ENCODE results near the gene IL17B. TPM values are rescaled to one million over a fixed set of nuclear protein-coding genes. Genes with fewer than 3 reads are reported as not detected.
A peak's percentile ranks its signal among the peaks of the same experiment; 100 is the strongest.

Gene IL17B
- total RNA-seq, 4 donors from 2014 or later, result not detected

DNA sequence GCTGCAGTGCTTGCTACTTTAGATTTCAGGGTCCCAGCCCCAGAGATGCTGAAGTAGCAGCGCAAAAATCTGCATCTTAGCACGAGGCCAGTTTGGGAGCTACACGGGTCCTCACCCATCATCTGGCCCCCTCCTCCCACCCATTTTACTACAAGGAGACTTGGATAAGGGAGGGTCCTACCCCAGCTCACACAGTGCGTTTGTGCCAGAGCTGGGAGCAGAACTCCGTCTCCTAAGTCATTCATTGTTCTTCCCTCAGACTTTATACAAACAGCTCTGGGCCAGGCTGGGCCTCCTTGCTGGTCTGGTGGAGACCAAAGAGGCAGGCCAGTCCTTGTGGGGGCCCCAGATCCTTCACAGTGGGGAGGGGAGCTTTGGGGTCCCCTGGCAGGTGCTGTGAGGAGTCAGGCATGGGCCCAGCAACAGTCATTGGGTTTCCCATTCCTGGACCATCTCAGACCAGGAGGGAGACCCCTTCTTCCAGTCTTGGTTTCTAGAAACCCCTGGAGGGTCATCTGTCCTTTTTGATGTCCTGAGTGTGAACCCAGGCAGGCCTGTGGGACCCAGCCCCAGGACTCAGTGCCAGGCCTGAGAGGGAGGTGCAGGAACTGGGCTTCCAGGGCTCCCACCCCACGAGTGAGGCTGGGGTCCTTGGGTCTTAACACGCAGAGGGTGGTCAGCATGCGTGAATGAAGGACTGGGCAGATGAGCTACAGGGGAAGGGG is 2.3 kb upstream of the IL17B start:
- no peaks in the 10 kb centered on the region for H3K9me3 ChIP-seq
- TF ChIP-seq, protein P1, sequence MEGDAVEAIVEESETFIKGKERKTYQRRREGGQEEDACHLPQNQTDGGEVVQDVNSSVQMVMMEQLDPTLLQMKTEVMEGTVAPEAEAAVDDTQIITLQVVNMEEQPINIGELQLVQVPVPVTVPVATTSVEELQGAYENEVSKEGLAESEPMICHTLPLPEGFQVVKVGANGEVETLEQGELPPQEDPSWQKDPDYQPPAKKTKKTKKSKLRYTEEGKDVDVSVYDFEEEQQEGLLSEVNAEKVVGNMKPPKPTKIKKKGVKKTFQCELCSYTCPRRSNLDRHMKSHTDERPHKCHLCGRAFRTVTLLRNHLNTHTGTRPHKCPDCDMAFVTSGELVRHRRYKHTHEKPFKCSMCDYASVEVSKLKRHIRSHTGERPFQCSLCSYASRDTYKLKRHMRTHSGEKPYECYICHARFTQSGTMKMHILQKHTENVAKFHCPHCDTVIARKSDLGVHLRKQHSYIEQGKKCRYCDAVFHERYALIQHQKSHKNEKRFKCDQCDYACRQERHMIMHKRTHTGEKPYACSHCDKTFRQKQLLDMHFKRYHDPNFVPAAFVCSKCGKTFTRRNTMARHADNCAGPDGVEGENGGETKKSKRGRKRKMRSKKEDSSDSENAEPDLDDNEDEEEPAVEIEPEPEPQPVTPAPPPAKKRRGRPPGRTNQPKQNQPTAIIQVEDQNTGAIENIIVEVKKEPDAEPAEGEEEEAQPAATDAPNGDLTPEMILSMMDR (IDR thresholded peaks at IDR 0.05), result no peak
- TF ChIP-seq POLR2A (IDR thresholded peaks at IDR 0.05), result no peak
- H3K4me1 ChIP-seq, result peaks cover 0 to 12% (median 0%) of the 10 kb centered on the region in 4 donors
- H3K27ac ChIP-seq, result peak overlapping the region; percentile 20 to 80 (median 58)
- no peaks in the 10 kb centered on the region for H3K36me3 ChIP-seq
- no peaks in the 10 kb centered on the region for H3K27me3 ChIP-seq
- H3K4me3 ChIP-seq, result peak overlapping the region in 1 of 4 donors; percentile 8
- DNase-seq, result no peak

DNA sequence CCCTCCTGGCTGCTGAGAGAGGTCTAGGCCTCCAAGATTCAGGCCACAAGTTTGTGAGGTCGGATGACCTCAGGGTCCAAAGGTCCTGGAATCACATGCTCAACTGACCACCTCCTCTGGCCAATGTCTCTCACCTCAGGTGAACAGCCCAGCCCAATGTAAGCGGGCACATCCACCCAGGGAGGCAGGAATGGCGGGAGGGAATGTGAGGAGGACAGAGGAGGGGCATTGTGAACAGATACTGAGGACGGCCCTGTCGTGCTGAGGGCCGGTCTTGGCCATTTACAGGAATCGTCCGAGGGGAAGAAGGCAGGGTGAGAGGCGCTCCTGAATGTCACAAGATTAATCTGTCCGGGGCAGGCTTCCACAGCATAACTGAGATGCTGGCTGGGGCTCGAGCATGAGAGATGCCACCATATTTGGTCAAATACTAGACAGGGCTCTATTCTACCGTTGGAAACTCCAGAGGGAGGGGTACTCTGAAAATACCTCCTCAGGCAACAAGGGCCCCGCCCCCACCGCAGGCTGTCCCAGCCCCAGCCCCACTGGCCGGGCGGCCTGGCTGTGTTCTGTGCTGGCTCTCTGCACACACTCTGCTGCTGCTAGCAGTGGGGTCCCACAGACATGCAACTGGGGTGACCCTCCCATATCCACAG is 1.5 kb upstream of the IL17B start:
- DNase-seq, result no peak
- TF ChIP-seq, protein P1 (IDR thresholded peaks at IDR 0.05), result no peak
- TF ChIP-seq POLR2A (IDR thresholded peaks at IDR 0.05), result no peak
- H3K4me3 ChIP-seq, result no peak overlapping the region
- H3K27ac ChIP-seq, result peak overlapping the region; percentile 20 to 80 (median 58)
- no peaks in the 10 kb centered on the region for H3K9me3 ChIP-seq
- peaks cover 0 to 5% (median 0%) of the 10 kb centered on the region in 4 donors for H3K4me1 ChIP-seq
- H3K27me3 ChIP-seq, result no peaks in the 10 kb centered on the region
- no peaks in the 10 kb centered on the region for H3K36me3 ChIP-seq

DNA sequence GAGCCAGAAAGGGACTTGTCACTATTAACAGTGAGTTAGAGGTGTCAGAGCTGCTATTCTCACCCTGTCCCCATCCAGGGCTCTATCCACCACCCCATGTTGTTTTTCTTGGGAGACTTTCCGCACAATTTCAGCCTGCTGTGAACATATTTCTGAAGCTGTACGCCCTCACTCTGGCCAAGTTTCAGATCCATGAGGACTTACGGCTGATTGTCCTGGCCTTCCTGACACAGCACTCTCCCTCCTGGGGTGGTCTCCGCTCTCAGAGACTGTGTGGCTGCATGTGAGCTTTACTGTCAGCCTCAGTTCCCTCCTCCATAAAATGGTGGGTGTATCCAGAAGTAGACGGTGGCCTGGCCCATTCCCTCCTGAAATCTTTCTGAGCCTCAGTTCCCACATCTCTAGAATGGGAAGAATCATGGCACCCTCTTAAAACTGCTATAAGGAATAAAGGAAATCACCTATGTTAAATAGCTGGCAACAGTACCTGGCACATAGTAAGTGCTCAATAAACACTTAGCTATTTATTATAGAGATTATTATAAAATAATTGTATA is 804 bp upstream of the IL17B start:
- peaks cover 0 to 4% (median 0%) of the 10 kb centered on the region in 4 donors for H3K4me1 ChIP-seq

DNA sequence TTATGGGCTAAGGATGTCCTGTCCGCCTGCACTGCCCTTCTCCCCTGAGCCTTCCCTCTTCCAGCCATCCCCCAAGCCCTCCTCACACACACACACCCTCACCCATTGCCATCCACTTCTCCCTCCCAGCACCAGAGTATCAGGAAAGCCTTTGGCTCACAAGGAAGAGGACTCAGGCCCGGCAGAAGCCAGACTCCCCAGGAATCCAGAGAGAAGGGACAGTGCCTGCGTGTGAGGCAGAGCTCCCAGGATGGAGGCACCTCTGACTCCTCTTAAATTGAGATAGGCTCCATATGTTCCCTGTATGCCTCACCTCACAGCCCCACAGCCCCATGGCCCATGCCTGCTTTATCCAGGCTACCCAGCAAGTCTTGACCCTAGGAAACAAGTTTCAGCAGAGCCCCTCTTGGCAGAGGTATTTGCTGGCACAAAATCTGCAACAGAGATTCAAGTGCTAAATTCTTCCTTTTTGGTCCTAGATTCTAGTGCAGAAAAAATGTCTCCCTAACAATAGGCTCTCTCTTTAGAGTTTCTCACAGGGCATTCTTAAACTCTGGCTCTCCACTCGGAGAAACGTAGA is 761 bp downstream of the IL17B start:
- Histone ChIP-seq H3K27me3 (no peaks in the 10 kb centered on the region), H3K36me3 (no peaks in the 10 kb centered on the region), H3K9me3 (no peaks in the 10 kb centered on the region), H3K4me3 (no peak overlapping the region), H3K27ac (peak overlapping the region in 2 of 4 donors; percentile 22 to 80), H3K4me1 (peaks cover 0 to 4% (median 0%) of the 10 kb centered on the region in 4 donors)
- DNase-seq, result no peak
- TF ChIP-seq, protein P1 (IDR thresholded peaks at IDR 0.05), result no peak
- no peak for TF ChIP-seq POLR2A (IDR thresholded peaks at IDR 0.05)

More for the DNA sequence above, 804 bp upstream of the IL17B start:
- H3K27ac ChIP-seq, result peak overlapping the region in 3 of 4 donors; percentile 5 to 80 (median 38)
- TF ChIP-seq POLR2A (IDR thresholded peaks at IDR 0.05), result no peak
- TF ChIP-seq, protein P1 (IDR thresholded peaks at IDR 0.05), result no peak
- DNase-seq, result no peak
- H3K36me3 ChIP-seq, result no peaks in the 10 kb centered on the region
- no peak overlapping the region for H3K4me3 ChIP-seq
- no peaks in the 10 kb centered on the region for H3K27me3 ChIP-seq
- H3K9me3 ChIP-seq, result no peaks in the 10 kb centered on the region

- Histone ChIP-seq H3K4me3 (no peak overlapping the region), H3K27me3 (no peaks in the 10 kb centered on the region), H3K9me3 (no peaks in the 10 kb centered on the region), H3K4me1 (peaks cover 0 to 4% (median 0%) of the 10 kb centered on the region in 4 donors), H3K27ac (no peak overlapping the region), H3K36me3 (no peaks in the 10 kb centered on the region)
- no peak for TF ChIP-seq POLR2A (IDR thresholded peaks at IDR 0.05)
- TF ChIP-seq, protein P1 (IDR thresholded peaks at IDR 0.05), result no peak
- no peak for DNase-seq
Observed at GRCh38 chr5:149376711-149377447, 2.2 kb downstream of the IL17B start.

Data from Peyer's patch (tissue), 4 donors.